ENCODE results near the gene ATP8A1. TPM values are rescaled to one million over a fixed set of nuclear protein-coding genes. Genes with fewer than 3 reads are reported as not detected.

ATP8A1 gene
- total and polyA plus RNA-seq, 2 of the 8 experiments (the other 6 are each of a cell fraction or from before 2014, with no cell fraction given): 3.7 to 14.9 TPM

DNA sequence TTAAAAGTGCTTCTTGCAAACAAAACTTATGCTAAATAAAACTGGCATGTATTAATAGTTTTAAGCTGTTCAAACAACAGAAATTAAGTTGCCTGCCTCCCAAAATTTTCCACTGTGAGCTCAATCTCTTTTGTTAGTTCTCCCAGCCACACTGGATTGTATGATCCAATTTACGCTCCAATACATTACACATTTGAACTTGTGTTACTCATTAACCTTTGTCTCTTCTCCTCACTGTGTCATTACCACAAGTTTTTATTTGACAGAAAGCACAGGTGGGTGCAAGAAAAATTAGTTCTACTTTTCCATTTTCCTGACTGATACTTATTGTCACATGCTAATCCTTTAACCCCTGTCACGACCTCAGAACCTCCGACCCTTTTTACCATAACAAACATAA is 204.1 kb downstream of the ATP8A1 start:
- H2BK20ac ChIP-seq (ENCODE audit: low read length): no peak overlapping the region
- no peak overlapping the region for H2BK5ac ChIP-seq (ENCODE audit: low read depth, low read length)
- no peaks in the 10 kb centered on the region for H4K20me1 ChIP-seq (replicated peaks in 1 of 2; ENCODE audit: control insufficient read depth in 1 of 2, insufficient read depth in 2 of 2, low read length in 2 of 2)
- TF ChIP-seq RBBP5 (IDR thresholded peaks at IDR 0.05; ENCODE audit: borderline replicate concordance, low read depth, low read length) (no peak), CREB1 (IDR thresholded peaks at IDR 0.05) (no peak), RAD21 (IDR thresholded peaks at IDR 0.05 in 1 of 2, conservative IDR thresholded peaks at IDR 0.05 in 1 of 2; ENCODE audit: low read depth in 2 of 2, low read length in 2 of 2) (no peak), RFX5 (IDR thresholded peaks at IDR 0.05; ENCODE audit: borderline replicate concordance, low read depth, low read length) (no peak)
- H3K4me1 ChIP-seq (replicated peaks in 1 of 4; ENCODE audit: control insufficient read depth in 3 of 4, insufficient read depth in 4 of 4, low read length in 3 of 4): peaks cover 0 to 11% (median 4%) of the 10 kb centered on the region in 4 experiments; a peak in 3 of 7 replicates
- ChIA-PET CTCF (ENCODE audit: partially characterized antibody) (no interaction called here), POLR2A (ENCODE audit: partially characterized antibody) (no interaction called here)
- no peak overlapping the region for H3K27ac ChIP-seq (ENCODE audit: low read depth, low read length)
- no peak overlapping the region for H4K8ac ChIP-seq (ENCODE audit: extremely low read depth, insufficient read depth, low read length)
- H3K4me3 ChIP-seq (ENCODE audit: extremely low read depth in 1 of 4, insufficient read depth in 2 of 4, low read depth in 3 of 4, low read length in 4 of 4): no peak overlapping the region
- H3K4ac ChIP-seq (replicated peaks; ENCODE audit: insufficient read length, low read depth, low read length): no peak overlapping the region
- H4K5ac ChIP-seq (ENCODE audit: insufficient read length, low read depth, low read length): no peak overlapping the region
- FAIRE-seq (no peak), DNase-seq (ENCODE audit: low read depth in 1 of 2, low spot score in 2 of 2) (no peak)
- no peak overlapping the region for H2BK15ac ChIP-seq (ENCODE audit: low read length)
- H3K23me2 ChIP-seq (ENCODE audit: low read depth, low read length): no peaks in the 10 kb centered on the region
- H2AK5ac ChIP-seq (ENCODE audit: low read depth, low read length): no peak overlapping the region
- H2AFZ ChIP-seq (ENCODE audit: low read length): no peak overlapping the region
- no peak overlapping the region for H2BK120ac ChIP-seq (replicated peaks; ENCODE audit: low read depth, low read length)
- H3K14ac ChIP-seq (ENCODE audit: insufficient read length): no peak overlapping the region
- H3K4me2 ChIP-seq (ENCODE audit: insufficient read depth in 1 of 2, low read depth in 2 of 2, low read length in 2 of 2): no peak overlapping the region
- no peak overlapping the region for H4K91ac ChIP-seq (replicated peaks; ENCODE audit: insufficient read length, low read length)
- no peak overlapping the region for H3K23ac ChIP-seq (ENCODE audit: insufficient read length)
- WGBS, 2 experiments (ENCODE audit: extremely low coverage in 1 of 2, insufficient coverage in 1 of 2, insufficient read length in 1 of 2, insufficient replicate concordance in 2 of 2, low coverage in 1 of 2, low lambda C conversion rate in 2 of 2, missing lambda C conversion rate in 1 of 2): 64% methylated on average over 3 of the region's 3 CpGs; no CpG with 5 or more reads in 1 of the 2 experiments
- no peak overlapping the region for H3K18ac ChIP-seq (ENCODE audit: extremely low read depth, low read length)
- H3K9me3 ChIP-seq (ENCODE audit: insufficient read depth in 2 of 2, low read depth in 1 of 2, low read length in 1 of 2): no peaks in the 10 kb centered on the region
- no peaks in the 10 kb centered on the region for H3K79me1 ChIP-seq (ENCODE audit: low read depth, low read length)
- H3K27me3 ChIP-seq (replicated peaks in 1 of 4; ENCODE audit: control insufficient read depth in 3 of 4, extremely low read depth in 1 of 4, insufficient read depth in 3 of 4, low read length in 3 of 4): no peaks in the 10 kb centered on the region
- no peaks in the 10 kb centered on the region for H3K36me3 ChIP-seq (ENCODE audit: control insufficient read depth in 2 of 4, insufficient read depth in 4 of 4, low read length in 3 of 4)
- no peak overlapping the region for H2BK12ac ChIP-seq (ENCODE audit: low read depth, low read length)
- H3K56ac ChIP-seq (replicated peaks; ENCODE audit: insufficient read length, low read depth, low read length): no peak overlapping the region
- H3K79me2 ChIP-seq (ENCODE audit: control insufficient read depth in 1 of 2, insufficient read depth in 2 of 2, low read length in 2 of 2): no peaks in the 10 kb centered on the region
- no peak overlapping the region for H3K9ac ChIP-seq (replicated peaks in 1 of 4; ENCODE audit: extremely low read depth in 1 of 4, low read depth in 3 of 4, low read length in 3 of 4)
